AG04450 (cell line): ENCODE data around the gene NF1. TPM values are rescaled to one million over a fixed set of nuclear protein-coding genes. Genes with fewer than 3 reads are reported as not detected.

ENCODE experiments used
- CTCF ChIA-PET: fragments of 300-600, 350-600 bp; formaldehyde crosslinking; extraction: SDS; loops from one replicate; lab custom pipeline; 2022; ENCODE audit warnings: antibody characterized with exemption, inconsistent platforms; lab: Charles Lee
- POLR2A ChIA-PET: fragments of 350-600 bp; formaldehyde crosslinking; extraction: SDS; loops from one replicate; lab custom pipeline; 2021; ENCODE audit warnings: antibody characterized with exemption, inconsistent platforms; lab: Yijun Ruan, JAX
- DNase-seq: peaks from one replicate; pipeline ENCODE4 v3.0.0-alpha.2; 2011; ENCODE audit warnings: low read depth, low spot score
- H3K27ac ChIP-seq: one replicate; pipeline ENCODE4 v1.5.1; 2012; ENCODE audit warnings: low read depth, low read length, control low read depth
- H3K27me3 ChIP-seq: one replicate; pipeline ENCODE4 v1.6.0; 2012; ENCODE audit warnings: low read length; ENCODE audit not compliant: control insufficient read depth, insufficient read depth
- H3K4me3 ChIP-seq: 2 replicates; pipeline ENCODE4 v1.5.1; 2011; ENCODE audit warnings: mild to moderate bottlenecking, low read depth, low read length, control low read depth
- H3K9me3 ChIP-seq: 2 replicates; pipeline ENCODE4 v1.5.1; 2012; ENCODE audit warnings: low read length; ENCODE audit not compliant: control insufficient read depth, insufficient read depth
- polyA plus RNA-seq: library from polyadenylated mRNA; depleted of rRNA; stranded (reverse); fragments of >200 nt; gene quantifications from 2 replicates; pipeline ENCODE4 v1.2.3, GENCODE V29; 2011
- TF ChIP-seq, protein P1 (sequence below): IDR thresholded peaks from 2 replicates; pipeline ENCODE4 v1.5.1; 2011; ENCODE audit warnings: low read depth, low read length, control low read depth, inconsistent platforms

NF1 gene
- polyA plus RNA-seq, 1 experiment = 60.5 TPM

DNA sequence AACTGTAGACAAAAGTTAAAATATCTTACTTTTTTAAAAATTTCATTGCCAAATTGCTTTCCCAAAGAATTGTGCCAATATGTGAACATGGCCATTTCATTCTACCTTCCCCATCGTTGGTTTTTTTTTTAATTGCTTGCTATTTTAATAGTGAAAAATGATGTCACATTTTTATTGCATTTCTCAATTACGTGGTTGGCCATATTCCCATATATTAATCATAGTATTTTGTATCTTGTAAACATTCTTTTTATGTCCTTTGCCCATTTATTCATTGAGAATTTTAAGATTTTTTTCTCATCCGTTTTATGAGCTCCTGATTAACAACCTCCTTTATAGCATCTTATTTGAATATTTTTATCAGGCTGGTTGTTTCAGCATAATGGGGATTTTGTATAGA lies 195.0 kb downstream of the NF1 start:
- TF ChIP-seq, protein P1, sequence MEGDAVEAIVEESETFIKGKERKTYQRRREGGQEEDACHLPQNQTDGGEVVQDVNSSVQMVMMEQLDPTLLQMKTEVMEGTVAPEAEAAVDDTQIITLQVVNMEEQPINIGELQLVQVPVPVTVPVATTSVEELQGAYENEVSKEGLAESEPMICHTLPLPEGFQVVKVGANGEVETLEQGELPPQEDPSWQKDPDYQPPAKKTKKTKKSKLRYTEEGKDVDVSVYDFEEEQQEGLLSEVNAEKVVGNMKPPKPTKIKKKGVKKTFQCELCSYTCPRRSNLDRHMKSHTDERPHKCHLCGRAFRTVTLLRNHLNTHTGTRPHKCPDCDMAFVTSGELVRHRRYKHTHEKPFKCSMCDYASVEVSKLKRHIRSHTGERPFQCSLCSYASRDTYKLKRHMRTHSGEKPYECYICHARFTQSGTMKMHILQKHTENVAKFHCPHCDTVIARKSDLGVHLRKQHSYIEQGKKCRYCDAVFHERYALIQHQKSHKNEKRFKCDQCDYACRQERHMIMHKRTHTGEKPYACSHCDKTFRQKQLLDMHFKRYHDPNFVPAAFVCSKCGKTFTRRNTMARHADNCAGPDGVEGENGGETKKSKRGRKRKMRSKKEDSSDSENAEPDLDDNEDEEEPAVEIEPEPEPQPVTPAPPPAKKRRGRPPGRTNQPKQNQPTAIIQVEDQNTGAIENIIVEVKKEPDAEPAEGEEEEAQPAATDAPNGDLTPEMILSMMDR = no peak
- ChIA-PET POLR2A (no interaction called here), CTCF (no interaction called here)
- DNase-seq = no peak
- no peak overlapping the region for H3K4me3 ChIP-seq
- H3K27ac ChIP-seq = no peak overlapping the region
- no peaks in the 10 kb centered on the region for H3K9me3 ChIP-seq
- H3K27me3 ChIP-seq = no peaks in the 10 kb centered on the region

DNA sequence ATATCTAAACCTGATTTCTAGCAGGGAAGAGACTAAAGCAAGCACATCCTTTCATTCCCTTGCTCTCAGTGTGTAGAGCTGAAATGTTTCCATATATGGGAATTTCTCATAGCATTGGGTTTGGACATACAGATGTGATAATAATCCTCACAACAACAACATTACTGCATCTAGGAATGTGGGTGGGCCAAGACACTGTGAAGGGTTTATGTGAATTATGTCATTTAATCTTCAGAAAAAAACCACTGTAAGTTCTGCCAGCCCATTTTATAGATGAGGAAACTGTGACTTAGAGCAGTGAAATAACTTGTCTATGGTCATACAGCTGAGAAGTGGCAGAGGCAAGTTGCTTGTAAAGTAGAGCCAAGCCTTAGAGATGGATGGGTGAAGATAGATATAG lies 197.0 kb downstream of the NF1 start:
- Histone ChIP-seq H3K27ac (no peak overlapping the region), H3K9me3 (no peaks in the 10 kb centered on the region), H3K4me3 (no peak overlapping the region), H3K27me3 (no peaks in the 10 kb centered on the region)
- TF ChIP-seq, protein P1 = no peak
- POLR2A ChIA-PET = interaction anchor here (0.6 kb wide), 1 partner anchor 196 kb away, joined by 7 read pairs; no protein-coding TSS in a partner anchor
- DNase-seq = no peak
- CTCF ChIA-PET = no interaction called here

DNA sequence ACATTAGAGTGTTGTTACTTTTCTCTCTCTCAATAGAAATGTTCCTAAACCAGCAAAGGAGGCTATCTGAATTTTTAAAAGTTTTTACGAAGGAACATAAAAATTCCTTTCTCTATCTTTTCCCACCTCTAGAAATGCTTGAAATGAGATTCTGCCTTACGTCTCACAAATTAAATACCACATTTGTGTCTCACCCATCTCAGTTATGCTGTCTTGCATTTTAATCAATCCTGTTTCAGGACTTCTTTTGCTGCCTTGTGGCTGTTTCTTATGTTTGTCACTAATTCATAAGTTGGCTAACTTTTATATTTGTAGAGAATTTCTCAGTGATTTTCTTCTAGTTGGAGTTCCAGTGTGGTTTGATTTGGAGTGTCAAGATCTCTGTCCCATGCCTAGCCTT lies 198.8 kb downstream of the NF1 start:
- TF ChIP-seq, protein P1 = no peak
- H3K27ac ChIP-seq = no peak overlapping the region
- no peaks in the 10 kb centered on the region for H3K9me3 ChIP-seq
- no peak overlapping the region for H3K4me3 ChIP-seq
- POLR2A ChIA-PET = no interaction called here
- CTCF ChIA-PET = no interaction called here
- no peaks in the 10 kb centered on the region for H3K27me3 ChIP-seq
- no peak for DNase-seq

DNA sequence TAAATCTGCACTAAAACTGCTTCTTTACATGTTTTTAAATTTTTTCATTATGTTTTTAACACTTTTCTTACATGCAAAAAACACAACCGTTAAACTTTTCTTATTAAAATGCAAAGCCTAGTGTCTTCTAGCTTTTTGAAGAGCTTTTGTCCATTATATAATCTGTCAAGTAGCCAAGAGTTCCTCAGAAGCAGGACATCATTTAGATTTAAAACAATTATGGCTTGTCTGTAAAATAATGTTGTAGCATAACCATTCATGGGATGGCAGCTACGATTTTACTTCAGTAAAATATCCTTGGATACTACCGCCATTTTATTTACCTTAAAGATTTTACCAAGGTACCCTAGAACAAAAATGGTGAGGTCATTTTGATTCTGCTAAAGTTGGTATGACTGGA lies 199.5 kb downstream of the NF1 start:
- ChIA-PET POLR2A (no interaction called here), CTCF (no interaction called here)
- TF ChIP-seq, protein P1 = no peak
- no peak overlapping the region for H3K27ac ChIP-seq
- no peaks in the 10 kb centered on the region for H3K27me3 ChIP-seq
- no peak for DNase-seq
- H3K4me3 ChIP-seq = no peak overlapping the region
- H3K9me3 ChIP-seq = no peaks in the 10 kb centered on the region

DNA sequence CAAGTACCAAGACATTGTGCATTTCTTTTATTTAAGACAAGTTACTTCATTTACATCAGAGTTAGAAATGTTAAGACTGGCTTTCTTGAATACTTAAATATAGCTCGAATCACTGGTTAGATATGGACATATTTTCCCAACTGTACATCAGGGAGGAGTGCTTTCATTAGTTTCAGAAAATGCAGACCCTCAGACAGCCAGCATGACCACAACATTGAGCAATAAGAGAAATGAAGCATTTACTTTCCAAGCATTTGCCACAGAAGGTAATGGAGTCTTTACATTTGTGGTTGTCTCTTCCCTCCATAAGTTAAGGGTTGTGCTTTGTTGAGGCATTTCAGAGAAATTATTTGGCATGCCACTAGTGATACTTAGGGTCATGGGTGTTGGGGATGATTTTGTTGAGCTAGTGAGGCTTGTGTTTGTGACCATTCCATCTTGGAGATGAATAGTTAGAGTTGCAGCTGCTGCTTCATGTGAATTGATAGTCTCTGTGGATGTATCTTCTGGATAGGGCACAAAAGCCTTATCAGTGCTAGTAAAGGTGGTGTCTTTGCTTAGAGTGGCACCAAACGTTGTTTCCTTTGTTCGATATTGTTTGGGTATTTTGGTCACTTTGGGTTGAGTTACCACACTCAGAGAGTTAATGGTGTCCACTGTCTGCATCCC lies 200.2 kb downstream of the NF1 start:
- TF ChIP-seq, protein P1 = no peak
- Histone ChIP-seq H3K9me3 (no peaks in the 10 kb centered on the region), H3K4me3 (no peak overlapping the region), H3K27me3 (no peaks in the 10 kb centered on the region), H3K27ac (no peak overlapping the region)
- DNase-seq = no peak
- ChIA-PET POLR2A (no interaction called here), CTCF (no interaction called here)
